ENCODE results near the gene AEN. TPM values are rescaled to one million over a fixed set of nuclear protein-coding genes. Genes with fewer than 3 reads are reported as not detected.

Gene AEN
- total and polyA plus RNA-seq, 10 donors, result 12.9 to 40.3 (median 23.5) TPM

GRCh38 chr15:88623632-88624031 lies 2.5 kb downstream of the AEN start:
- no peak for DNase-seq
- TF ChIP-seq POLR2A (IDR thresholded peaks at IDR 0.05), result no peak
- no peak for TF ChIP-seq POLR2AphosphoS5 (IDR thresholded peaks at IDR 0.05)
- TF ChIP-seq CTCF (IDR thresholded peaks at IDR 0.05 in 8 of 11, conservative IDR thresholded peaks at IDR 0.05 in 3 of 11), result no peak
- Histone ChIP-seq H3K4me3 (peak overlapping the region in 1 of 8 donors; percentile 92), H3K9me3 (no peaks in the 10 kb centered on the region), H3K27ac (peak overlapping the region; percentile 10 to 99 (median 92)), H3K4me1 (peaks cover 54 to 81% (median 77%) of the 10 kb centered on the region in 6 donors), H3K36me3 (peaks cover 0 to 41% (median 13%) of the 10 kb centered on the region in 6 donors), H3K27me3 (replicated peaks in 1 of 7) (no peaks in the 10 kb centered on the region)
- WGBS, 5 donors, result 86 to 94% (median 88%) methylated on average over 3 of the region's 3 CpGs
- intact Hi-C loops (cut with DNase I; ENCODE audit: low total_unique reads), result loop anchor here (5.0 to 10.0 kb wide), 3 partner anchors 39 to 274 kb away; partner anchors contain the start of gene HAPLN3

- DNase-seq, result no peak
- peak in 1 of 3 donors; percentile 13 for TF ChIP-seq POLR2AphosphoS5 (IDR thresholded peaks at IDR 0.05)
- peak; percentile 52 to 90 (median 78) for TF ChIP-seq CTCF (IDR thresholded peaks at IDR 0.05 in 8 of 11, conservative IDR thresholded peaks at IDR 0.05 in 3 of 11)
- no peak for TF ChIP-seq POLR2A (IDR thresholded peaks at IDR 0.05)
- Histone ChIP-seq H3K4me3 (peak overlapping the region in 3 of 8 donors; percentile 3 to 92 (median 10)), H3K9me3 (no peaks in the 10 kb centered on the region), H3K27me3 (replicated peaks in 1 of 7) (no peaks in the 10 kb centered on the region), H3K27ac (peak overlapping the region; percentile 10 to 99 (median 92)), H3K36me3 (peaks cover 1 to 49% (median 21%) of the 10 kb centered on the region in 6 donors), H3K4me1 (peaks cover 59 to 89% (median 84%) of the 10 kb centered on the region in 6 donors)
- 43 to 56% (median 51%) methylated on average over 19 of the region's 19 CpGs for WGBS, 5 donors
- intact Hi-C loops (cut with DNase I; ENCODE audit: low total_unique reads), result loop anchor here (5.0 to 10.0 kb wide), 3 partner anchors 38 to 273 kb away; partner anchors contain the start of gene HAPLN3
Measured at GRCh38 chr15:88624156-88624970, 3.2 kb downstream of the AEN start.

GRCh38 chr15:88624971-88625490 lies 3.9 kb downstream of the AEN start:
- no peak for DNase-seq
- WGBS, 5 donors, result 67 to 84% (median 75%) methylated on average over 9 of the region's 9 CpGs
- Histone ChIP-seq H3K36me3 (peaks cover 4 to 55% (median 27%) of the 10 kb centered on the region in 6 donors), H3K4me1 (peaks cover 66 to 95% (median 90%) of the 10 kb centered on the region in 6 donors), H3K9me3 (no peaks in the 10 kb centered on the region), H3K27ac (peak overlapping the region; percentile 10 to 99 (median 92)), H3K27me3 (replicated peaks in 1 of 7) (no peaks in the 10 kb centered on the region), H3K4me3 (peak overlapping the region in 1 of 8 donors; percentile 92)
- TF ChIP-seq POLR2AphosphoS5 (IDR thresholded peaks at IDR 0.05), result no peak
- no peak for TF ChIP-seq CTCF (IDR thresholded peaks at IDR 0.05 in 8 of 11, conservative IDR thresholded peaks at IDR 0.05 in 3 of 11)
- no peak for TF ChIP-seq POLR2A (IDR thresholded peaks at IDR 0.05)
- intact Hi-C loops (cut with DNase I; ENCODE audit: low total_unique reads), result loop anchor here (5.0 to 10.0 kb wide), 3 partner anchors 37 to 272 kb away; partner anchors contain the start of gene HAPLN3

Measured in spleen (tissue), 11 donors.